ENCODE measurements around the gene COL23A1.

DNA sequence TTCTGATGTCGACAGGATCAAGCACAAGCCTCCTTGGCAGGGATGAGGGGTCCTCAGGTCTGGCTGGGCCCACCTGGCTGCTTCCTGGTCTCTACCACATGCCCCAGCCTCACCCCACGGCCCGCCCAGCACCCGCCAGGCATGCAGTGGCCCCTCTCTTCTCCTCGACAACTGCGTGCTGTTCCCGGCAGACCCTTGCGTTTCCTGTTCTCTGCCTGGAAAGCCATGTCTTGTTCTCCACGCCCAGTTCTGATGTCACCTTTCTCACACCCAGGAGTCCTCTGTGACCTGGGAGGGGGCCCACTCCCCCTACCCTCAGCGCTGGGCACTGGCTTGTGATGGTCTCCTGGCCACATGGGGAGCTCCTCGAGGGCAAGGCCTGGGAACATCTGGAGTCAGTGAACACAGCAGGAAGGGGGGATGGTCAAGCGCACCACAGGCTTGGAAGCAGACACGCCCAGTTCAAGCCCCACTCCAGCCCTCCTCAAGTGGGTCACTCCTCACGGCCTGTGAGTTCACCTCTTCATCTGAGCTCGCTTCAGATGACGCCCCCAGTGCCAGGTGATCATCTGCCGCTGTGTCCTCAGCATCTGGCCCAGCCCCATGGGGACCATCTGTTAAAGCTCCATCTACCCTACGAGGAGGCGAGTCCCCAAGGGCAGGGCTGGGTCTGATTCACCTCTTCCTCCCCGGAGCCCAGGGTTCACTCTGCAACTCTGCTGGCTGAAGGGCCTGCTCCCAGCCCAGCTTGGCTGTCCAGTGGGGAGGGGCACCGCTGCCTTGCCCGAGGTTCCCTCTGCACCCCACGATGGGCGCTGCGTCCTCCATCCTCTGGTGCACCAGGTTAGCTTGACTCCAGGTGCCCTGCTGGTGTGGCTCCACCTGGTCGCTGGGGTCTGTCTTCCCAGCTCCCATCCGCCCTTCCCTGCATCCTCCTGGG lies 224.4 kb downstream of the COL23A1 start:
- TF ChIP-seq POLR2AphosphoS5 (IDR thresholded peaks at IDR 0.05; ENCODE audit: low read depth, low read length) (no peak), POLR2A (IDR thresholded peaks at IDR 0.05; ENCODE audit: low read depth, low read length) (no peak), TAF1 (IDR thresholded peaks at IDR 0.05; ENCODE audit: low read depth, low read length) (no peak)
